Endodermal cell (in vitro differentiated cells): Measurements from ENCODE around the gene KRT6B. TPM values are rescaled to one million over a fixed set of nuclear protein-coding genes. Genes with fewer than 3 reads are reported as not detected.

Source experiments
- DNase-seq: peaks from one replicate; pipeline ENCODE4 v3.0.0-alpha.2; 2017
- H3K27ac ChIP-seq: 2 replicates; pipeline ENCODE4 v1.5.1; 2013; ENCODE audit warnings: mild to moderate bottlenecking, low read depth, low read length, moderate library complexity
- H3K27me3 ChIP-seq: 2 replicates; pipeline ENCODE4 v1.6.1; 2013; ENCODE audit warnings: mild to moderate bottlenecking, low read length, moderate library complexity; ENCODE audit not compliant: insufficient read depth, control insufficient read depth, poor library complexity, severe bottlenecking
- H3K36me3 ChIP-seq: 2 replicates; pipeline ENCODE4 v1.7.0; 2013; ENCODE audit warnings: mild to moderate bottlenecking, low read length, moderate library complexity; ENCODE audit not compliant: control insufficient read depth, insufficient read depth
- H3K4me1 ChIP-seq: one replicate; pipeline ENCODE4 v1.7.0; 2013; ENCODE audit warnings: low read length; ENCODE audit not compliant: control insufficient read depth, insufficient read depth
- H3K4me3 ChIP-seq: 2 replicates; pipeline ENCODE4 v1.5.1; 2013; ENCODE audit warnings: mild to moderate bottlenecking, low read length, moderate library complexity
- H3K9ac ChIP-seq: 2 replicates; pipeline ENCODE4 v1.6.1; 2013; ENCODE audit warnings: mild to moderate bottlenecking, low read length, moderate library complexity; ENCODE audit not compliant: poor library complexity, severe bottlenecking; ENCODE audit errors: extremely low read depth
- H3K9me3 ChIP-seq: 2 replicates; pipeline ENCODE4 v1.6.1; 2013; ENCODE audit warnings: mild to moderate bottlenecking, low read length, moderate library complexity; ENCODE audit not compliant: control insufficient read depth
- H3K27ac Mint-ChIP-seq: 2 replicates; pipeline ENCODE4 v1.8.0; 2020; ENCODE audit warnings: mixed read lengths
- H3K27me3 Mint-ChIP-seq: 2 replicates; pipeline ENCODE4 v1.8.0; 2021; ENCODE audit warnings: mild to moderate bottlenecking, mixed read lengths; ENCODE audit not compliant: insufficient read depth
- H3K36me3 Mint-ChIP-seq: 2 replicates; pipeline ENCODE4 v1.8.0; 2020; ENCODE audit warnings: low read depth, mixed read lengths
- H3K4me1 Mint-ChIP-seq: 2 replicates; pipeline ENCODE4 v1.8.0; 2020; ENCODE audit warnings: mixed read lengths
- H3K4me3 Mint-ChIP-seq: 2 replicates; pipeline ENCODE4 v1.8.0; 2020; ENCODE audit warnings: mild to moderate bottlenecking, moderate library complexity, mixed read lengths
- H3K9me3 Mint-ChIP-seq: 2 replicates; pipeline ENCODE4 v1.8.0; 2020; ENCODE audit warnings: mild to moderate bottlenecking, mixed read lengths
- WGBS, 2 experiments: methylation state at CpG; one replicate each; pipeline versions ENCODE4 v1.1.5 to v1.1.7; 2013; ENCODE audit warnings: missing lambda C conversion rate in 2 of 2, mixed read lengths in 1 of 2; ENCODE audit not compliant: insufficient coverage in 1 of 2, insufficient read length in 1 of 2; 5-methylcytosine and 5-hydroxymethylcytosine counted together
- total RNA-seq, 2 donors: library from RNA; stranded (reverse); fragmentation: NEBNext Ultra II Directional in 1 of 2; extraction: Animal tissue kit (Norgen Biotek cat#: 25700) in 1 of 2; gene quantifications; 2 replicates in 1 of 2; 3 replicates in 1 of 2; pipeline ENCODE4 v1.2.1, GENCODE V29; 2021
- TF ChIP-seq, protein P1 (sequence below): fragments of 200-600 bp; sonication (generic); conservative IDR thresholded peaks from 2 replicates; pipeline ENCODE4 v1.5.0; 2021; ENCODE audit warnings: antibody characterized with exemption, mild to moderate bottlenecking

Gene KRT6B
- total RNA-seq, 2 donors from 2014 or later: not detected

DNA sequence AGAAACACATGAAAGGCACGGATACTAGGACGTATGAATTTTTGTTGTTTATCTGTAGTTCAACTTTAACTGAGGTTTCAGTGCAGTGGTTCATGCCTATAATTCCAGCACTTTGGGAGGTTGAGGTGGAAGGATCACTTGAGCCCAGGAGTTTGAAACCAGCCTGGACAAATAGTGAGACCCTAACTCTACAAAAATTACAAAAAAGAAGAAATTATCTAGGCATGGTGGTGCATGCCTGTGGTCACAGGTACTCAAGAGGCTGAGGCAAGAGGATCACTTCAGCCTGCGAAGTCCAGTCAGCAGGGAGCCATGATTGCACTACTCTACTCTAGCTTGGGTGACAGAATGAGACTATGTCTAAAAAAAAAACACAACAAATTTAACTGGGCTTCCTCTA lies 8.0 kb downstream of the KRT6B start:
- peaks cover 4% of the 10 kb centered on the region for H3K4me1 Mint-ChIP-seq

DNA sequence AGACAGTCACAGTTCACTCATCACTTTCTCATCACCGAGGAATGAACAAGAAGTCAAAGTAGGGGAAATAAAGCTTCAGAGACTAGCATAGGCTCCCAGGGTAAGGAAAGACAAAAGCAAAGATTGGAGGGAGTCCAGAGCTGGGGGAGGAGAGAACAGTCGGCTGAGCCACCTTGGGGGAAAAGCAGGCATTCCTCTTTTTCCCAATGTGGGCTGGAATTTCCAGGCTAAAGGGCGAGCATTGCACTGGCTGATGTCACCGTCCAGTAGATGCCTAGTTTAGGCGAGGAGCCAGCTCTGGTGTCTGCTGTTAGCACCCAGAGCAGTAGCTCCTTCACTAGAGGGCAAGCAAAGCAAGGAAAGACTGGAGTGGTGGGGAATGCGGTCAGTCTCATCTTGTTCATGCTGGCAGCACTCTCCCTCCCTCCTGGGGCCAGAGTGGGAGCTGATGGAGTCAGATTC lies 9.3 kb downstream of the KRT6B start:
- TF ChIP-seq, protein P1, sequence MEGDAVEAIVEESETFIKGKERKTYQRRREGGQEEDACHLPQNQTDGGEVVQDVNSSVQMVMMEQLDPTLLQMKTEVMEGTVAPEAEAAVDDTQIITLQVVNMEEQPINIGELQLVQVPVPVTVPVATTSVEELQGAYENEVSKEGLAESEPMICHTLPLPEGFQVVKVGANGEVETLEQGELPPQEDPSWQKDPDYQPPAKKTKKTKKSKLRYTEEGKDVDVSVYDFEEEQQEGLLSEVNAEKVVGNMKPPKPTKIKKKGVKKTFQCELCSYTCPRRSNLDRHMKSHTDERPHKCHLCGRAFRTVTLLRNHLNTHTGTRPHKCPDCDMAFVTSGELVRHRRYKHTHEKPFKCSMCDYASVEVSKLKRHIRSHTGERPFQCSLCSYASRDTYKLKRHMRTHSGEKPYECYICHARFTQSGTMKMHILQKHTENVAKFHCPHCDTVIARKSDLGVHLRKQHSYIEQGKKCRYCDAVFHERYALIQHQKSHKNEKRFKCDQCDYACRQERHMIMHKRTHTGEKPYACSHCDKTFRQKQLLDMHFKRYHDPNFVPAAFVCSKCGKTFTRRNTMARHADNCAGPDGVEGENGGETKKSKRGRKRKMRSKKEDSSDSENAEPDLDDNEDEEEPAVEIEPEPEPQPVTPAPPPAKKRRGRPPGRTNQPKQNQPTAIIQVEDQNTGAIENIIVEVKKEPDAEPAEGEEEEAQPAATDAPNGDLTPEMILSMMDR: peak; percentile 49
- H3K36me3 ChIP-seq: no peaks in the 10 kb centered on the region
- H3K4me3 ChIP-seq: no peak overlapping the region
- Mint-ChIP-seq H3K4me1 (peaks cover 4% of the 10 kb centered on the region), H3K9me3 (no peaks in the 10 kb centered on the region), H3K27me3 (peaks cover 5% of the 10 kb centered on the region), H3K4me3 (no peak overlapping the region), H3K27ac (no peak overlapping the region), H3K36me3 (no peaks in the 10 kb centered on the region)
- no peak overlapping the region for H3K27ac ChIP-seq
- WGBS, 2 experiments: 32 to 56% methylated on average over 5 to 6 of the region's 6 CpGs
- peak; percentile 90 for DNase-seq
- no peak overlapping the region for H3K9ac ChIP-seq
- H3K4me1 ChIP-seq: no peaks in the 10 kb centered on the region
- H3K27me3 ChIP-seq: no peaks in the 10 kb centered on the region
- no peaks in the 10 kb centered on the region for H3K9me3 ChIP-seq

More for the DNA sequence above, 8.0 kb downstream of the KRT6B start:
- H3K4me3 Mint-ChIP-seq: no peak overlapping the region
- no peaks in the 10 kb centered on the region for H3K36me3 ChIP-seq
- H3K27ac ChIP-seq: no peak overlapping the region
- no peaks in the 10 kb centered on the region for H3K4me1 ChIP-seq
- no peak overlapping the region for H3K9ac ChIP-seq
- H3K27ac Mint-ChIP-seq: no peak overlapping the region
- WGBS, 2 experiments: 90% methylated on average over 3 of the region's 3 CpGs
- H3K27me3 ChIP-seq: no peaks in the 10 kb centered on the region
- TF ChIP-seq, protein P1: no peak
- H3K4me3 ChIP-seq: no peak overlapping the region
- no peak for DNase-seq
- no peaks in the 10 kb centered on the region for H3K9me3 Mint-ChIP-seq
- H3K27me3 Mint-ChIP-seq: peaks cover 5% of the 10 kb centered on the region
- H3K36me3 Mint-ChIP-seq: no peaks in the 10 kb centered on the region
- H3K9me3 ChIP-seq: no peaks in the 10 kb centered on the region

DNA sequence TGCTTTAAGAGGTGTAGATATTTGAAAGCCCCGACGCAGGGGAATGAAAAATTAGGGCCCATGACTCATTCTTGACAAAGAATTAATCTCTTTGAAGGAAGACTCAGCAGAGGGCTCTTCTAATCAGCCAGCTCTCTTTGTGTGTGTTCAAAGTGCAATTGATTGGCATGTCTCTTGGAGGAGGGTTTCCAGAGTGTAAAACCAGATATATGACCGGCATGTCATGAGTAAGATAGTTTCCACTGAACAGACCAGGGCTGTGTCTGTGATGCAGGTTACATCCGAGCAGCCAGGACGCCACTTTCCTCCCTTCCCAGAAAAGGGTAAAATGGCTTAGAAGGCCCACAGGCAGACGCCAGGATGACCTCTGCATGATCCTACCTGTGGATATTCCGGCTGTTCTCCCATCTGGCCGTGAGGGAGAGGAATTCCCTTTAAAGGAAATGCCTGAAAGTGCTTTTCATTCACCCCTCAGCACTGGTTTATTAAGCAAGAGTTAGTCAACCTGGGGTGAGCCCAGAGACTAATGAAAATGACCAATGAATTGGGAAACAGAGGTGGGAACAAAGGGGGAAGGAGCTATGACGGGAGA lies 10.5 kb downstream of the KRT6B start:
- peak; percentile 47 for DNase-seq
- WGBS, 2 experiments: 82 to 83% methylated on average over 4 to 9 of the region's 9 CpGs
- Mint-ChIP-seq H3K27ac (no peak overlapping the region), H3K36me3 (no peaks in the 10 kb centered on the region), H3K27me3 (peaks cover 4% of the 10 kb centered on the region), H3K4me3 (no peak overlapping the region), H3K4me1 (peaks cover 4% of the 10 kb centered on the region), H3K9me3 (no peaks in the 10 kb centered on the region)
- TF ChIP-seq, protein P1: no peak
- Histone ChIP-seq H3K27ac (peak overlapping the region; percentile 69), H3K4me3 (no peak overlapping the region), H3K27me3 (no peaks in the 10 kb centered on the region), H3K36me3 (no peaks in the 10 kb centered on the region), H3K9me3 (no peaks in the 10 kb centered on the region), H3K4me1 (no peaks in the 10 kb centered on the region), H3K9ac (no peak overlapping the region)
